Measurements from ENCODE around the gene ZBTB45.
A peak's percentile ranks its signal among the peaks of the same experiment; 100 is the strongest.

Gene ZBTB45

GRCh38 chr19:58469241-58470013 lies 50.2 kb downstream of the ZBTB45 start:
- Mint-ChIP-seq H3K4me1 (ENCODE audit: low read depth) (peaks cover 21% of the 10 kb centered on the region), H3K27ac (no peak overlapping the region), H3K27me3 (no peaks in the 10 kb centered on the region), H3K9me3 (ENCODE audit: low read depth) (no peaks in the 10 kb centered on the region), H3K36me3 (no peaks in the 10 kb centered on the region), H3K4me3 (peak overlapping the region; percentile 90)

- Mint-ChIP-seq H3K27ac (peak overlapping the region; percentile 76), H3K27me3 (no peaks in the 10 kb centered on the region), H3K4me1 (ENCODE audit: low read depth) (peaks cover 21% of the 10 kb centered on the region), H3K4me3 (peak overlapping the region; percentile 90), H3K36me3 (no peaks in the 10 kb centered on the region), H3K9me3 (ENCODE audit: low read depth) (no peaks in the 10 kb centered on the region)
These were observed 51.3 kb downstream of the ZBTB45 start for GRCh38 chr19:58468216-58468839.

GRCh38 chr19:58466760-58467589 lies 52.6 kb downstream of the ZBTB45 start, which contains the start of gene ZNF324:
Gene ZNF324 (plus strand): TSS chr19:58467080. CDS start chr19:58469186, 2,106 bp downstream.
- Mint-ChIP-seq H3K4me1 (ENCODE audit: low read depth) (peaks cover 21% of the 10 kb centered on the region), H3K36me3 (no peaks in the 10 kb centered on the region), H3K9me3 (ENCODE audit: low read depth) (no peaks in the 10 kb centered on the region), H3K4me3 (peak within 1 kb of the TSS; percentile 90), H3K27me3 (no peaks in the 10 kb centered on the region), H3K27ac (peak within 1 kb of the TSS; percentile 76)

- peaks cover 21% of the 10 kb centered on the region for H3K4me1 Mint-ChIP-seq (ENCODE audit: low read depth)
These were observed 53.4 kb downstream of the ZBTB45 start for GRCh38 chr19:58466089-58466759.

More at GRCh38 chr19:58466089-58466759, 53.4 kb downstream of the ZBTB45 start:
- Mint-ChIP-seq H3K27ac (no peak overlapping the region), H3K4me3 (peak overlapping the region; percentile 90), H3K36me3 (no peaks in the 10 kb centered on the region), H3K9me3 (ENCODE audit: low read depth) (no peaks in the 10 kb centered on the region), H3K27me3 (no peaks in the 10 kb centered on the region)

Data from activated naive CD8-positive, alpha-beta T cell (primary cell).